Testis (tissue), 3 donors: ENCODE data around the gene ICE2. TPM values are rescaled to one million over a fixed set of nuclear protein-coding genes. Genes with fewer than 3 reads are reported as not detected.

Source experiments
- DNase-seq: peaks from one replicate; pipeline ENCODE4 v3.0.0-alpha.2; 2019
- H3K27ac ChIP-seq, 2 donors: fragments of 200-600 bp; sonication (generic); one replicate each; pipeline ENCODE4 v1.5.1; 2019
- H3K27me3 ChIP-seq: fragments of 200-600 bp; sonication (generic); one replicate; pipeline ENCODE4 v1.5.1; 2019
- H3K36me3 ChIP-seq: fragments of 200-600 bp; sonication (generic); one replicate; pipeline ENCODE4 v1.5.1; 2017; ENCODE audit warnings: low read depth; ENCODE audit errors: missing control alignments
- H3K4me1 ChIP-seq: fragments of 200-600 bp; sonication (generic); one replicate; pipeline ENCODE4 v1.5.1; 2019
- H3K4me3 ChIP-seq, 2 donors: fragments of 200-600 bp; sonication (generic); one replicate each; pipeline ENCODE4 v1.5.1; 2017 to 2019
- H3K9me3 ChIP-seq: fragments of 200-600 bp; sonication (generic); one replicate; pipeline ENCODE4 v1.5.1; 2017
- POLR2A ChIP-seq: fragments of 450-650 bp; IDR thresholded peaks from one replicate; pipeline ENCODE4 v1.6.1; 2017; ENCODE audit warnings: antibody characterized with exemption, mild to moderate bottlenecking, moderate library complexity
- WGBS, 2 donors: methylation state at CpG; one replicate each; pipeline ENCODE4 v1.1.5; 2018; 5-methylcytosine and 5-hydroxymethylcytosine counted together
- intact Hi-C: fragments of 100-400 bp; cut with DNase I; formaldehyde crosslinking; loops from one replicate; pipeline ENCODE4 v1.15.1; 2023; ENCODE audit warnings: low total_unique reads
- polyA plus RNA-seq: library from polyadenylated mRNA; stranded (reverse); fragments of 350-450 nt; fragmentation: Illumina TruSeq; extraction: RNeasy Lipid Tissue Mini Kit (QIAGEN cat#74804); gene quantifications from one replicate; pipeline ENCODE4 v1.2.3, GENCODE V29; 2014; ENCODE audit warnings: low read depth, low replicate concordance; ENCODE audit not compliant: insufficient read depth
- total RNA-seq, 2 donors: library from RNA; depleted of rRNA; stranded (reverse); fragments of >200 nt; gene quantifications; one replicate each; pipeline ENCODE4 v1.2.3, GENCODE V29; 2016
- TF ChIP-seq, protein P1 (sequence below), 3 experiments: fragments of 450-650 bp in 2 of 3; fragments of 200-600 bp in 1 of 3; sonication (generic) in 1 of 3; IDR thresholded peaks; one replicate each; pipeline ENCODE4 v1.5.1; 2016 to 2019; ENCODE audit warnings: antibody characterized with exemption in 3 of 3, mild to moderate bottlenecking in 2 of 3, moderate library complexity in 1 of 3

ICE2 gene
- total and polyA plus RNA-seq, 3 donors from 2014 or later, result 24.3 to 48.3 (median 44.6) TPM

DNA sequence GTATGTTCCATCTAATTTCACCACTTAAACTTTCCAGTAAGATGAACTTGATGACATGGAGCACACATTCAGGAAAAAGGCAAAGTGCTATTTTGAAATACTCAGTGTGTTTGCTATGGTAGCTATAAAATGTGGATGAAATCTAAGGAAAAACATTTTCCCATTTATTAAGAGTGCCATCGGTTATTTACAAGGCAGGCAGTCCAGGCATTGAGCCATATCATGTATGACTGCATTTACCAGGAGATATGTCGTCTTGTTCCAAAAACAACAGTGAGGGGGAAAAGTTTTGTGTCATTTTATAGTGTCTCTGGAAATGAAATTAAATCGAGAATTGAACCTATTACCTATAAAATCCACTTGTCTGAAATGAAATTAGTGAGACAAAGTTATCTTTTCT is 94.9 kb downstream of the ICE2 start:
- intact Hi-C loops, result no loop called here
- H3K27ac ChIP-seq, result no peak overlapping the region
- no peak for DNase-seq
- no peak overlapping the region for H3K4me3 ChIP-seq
- no peaks in the 10 kb centered on the region for H3K9me3 ChIP-seq
- H3K36me3 ChIP-seq, result no peaks in the 10 kb centered on the region
- WGBS, 2 donors, result 59 to 73% methylated on average over 3 of the region's 3 CpGs
- H3K4me1 ChIP-seq, result no peaks in the 10 kb centered on the region
- TF ChIP-seq POLR2A, result no peak
- TF ChIP-seq, protein P1, sequence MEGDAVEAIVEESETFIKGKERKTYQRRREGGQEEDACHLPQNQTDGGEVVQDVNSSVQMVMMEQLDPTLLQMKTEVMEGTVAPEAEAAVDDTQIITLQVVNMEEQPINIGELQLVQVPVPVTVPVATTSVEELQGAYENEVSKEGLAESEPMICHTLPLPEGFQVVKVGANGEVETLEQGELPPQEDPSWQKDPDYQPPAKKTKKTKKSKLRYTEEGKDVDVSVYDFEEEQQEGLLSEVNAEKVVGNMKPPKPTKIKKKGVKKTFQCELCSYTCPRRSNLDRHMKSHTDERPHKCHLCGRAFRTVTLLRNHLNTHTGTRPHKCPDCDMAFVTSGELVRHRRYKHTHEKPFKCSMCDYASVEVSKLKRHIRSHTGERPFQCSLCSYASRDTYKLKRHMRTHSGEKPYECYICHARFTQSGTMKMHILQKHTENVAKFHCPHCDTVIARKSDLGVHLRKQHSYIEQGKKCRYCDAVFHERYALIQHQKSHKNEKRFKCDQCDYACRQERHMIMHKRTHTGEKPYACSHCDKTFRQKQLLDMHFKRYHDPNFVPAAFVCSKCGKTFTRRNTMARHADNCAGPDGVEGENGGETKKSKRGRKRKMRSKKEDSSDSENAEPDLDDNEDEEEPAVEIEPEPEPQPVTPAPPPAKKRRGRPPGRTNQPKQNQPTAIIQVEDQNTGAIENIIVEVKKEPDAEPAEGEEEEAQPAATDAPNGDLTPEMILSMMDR (IDR thresholded peaks at IDR 0.05), result no peak
- no peaks in the 10 kb centered on the region for H3K27me3 ChIP-seq

DNA sequence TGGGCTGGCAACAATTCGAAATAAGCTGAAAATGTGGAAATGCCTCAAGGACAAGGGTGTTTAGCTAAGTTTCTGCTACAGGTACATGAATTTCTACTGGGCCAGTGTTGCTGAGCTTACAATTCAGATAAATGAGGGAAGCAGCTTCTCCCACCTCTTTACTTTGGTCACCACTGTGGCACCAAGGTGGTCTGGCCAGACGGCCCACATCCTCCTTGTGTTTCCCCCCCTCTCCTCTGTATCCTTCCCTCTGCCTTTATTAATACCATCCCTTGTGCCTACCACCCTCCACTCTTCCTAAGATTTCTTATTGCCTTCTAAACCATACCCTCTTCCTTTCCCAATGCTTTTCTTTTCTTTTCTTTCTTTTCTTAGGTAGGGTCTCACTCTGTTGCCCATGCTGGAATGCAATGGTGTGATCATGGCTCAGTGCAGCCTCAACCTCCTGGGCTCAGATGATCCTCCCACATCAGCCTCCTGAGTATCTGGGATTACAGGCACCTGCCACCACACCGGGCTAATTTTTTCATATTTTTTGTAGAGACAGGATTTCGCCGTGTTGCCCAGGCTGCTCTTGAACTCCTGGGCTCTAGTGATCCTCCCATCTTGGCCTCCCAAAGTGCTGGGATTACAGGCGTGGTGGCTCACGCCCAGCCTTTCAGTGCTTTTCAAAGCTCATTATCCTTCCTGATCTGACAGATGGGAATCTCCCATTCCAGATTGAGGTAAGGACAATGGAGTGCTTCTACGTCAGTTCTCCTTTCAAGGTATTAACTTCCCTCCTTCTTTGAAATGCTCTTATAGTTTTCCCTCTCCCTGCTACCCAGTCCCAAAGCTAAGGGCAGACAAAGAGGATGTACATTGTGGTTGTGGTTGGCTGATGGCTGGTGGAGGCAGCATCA is 95.9 kb downstream of the ICE2 start:
- Histone ChIP-seq H3K9me3 (no peaks in the 10 kb centered on the region), H3K4me3 (no peak overlapping the region), H3K27me3 (no peaks in the 10 kb centered on the region), H3K4me1 (no peaks in the 10 kb centered on the region), H3K27ac (no peak overlapping the region), H3K36me3 (no peaks in the 10 kb centered on the region)
- 92 to 93% methylated on average over 8 of the region's 8 CpGs for WGBS, 2 donors
- no peak for TF ChIP-seq POLR2A
- TF ChIP-seq, protein P1 (IDR thresholded peaks at IDR 0.05), result no peak
- intact Hi-C loops, result no loop called here
- no peak for DNase-seq

DNA sequence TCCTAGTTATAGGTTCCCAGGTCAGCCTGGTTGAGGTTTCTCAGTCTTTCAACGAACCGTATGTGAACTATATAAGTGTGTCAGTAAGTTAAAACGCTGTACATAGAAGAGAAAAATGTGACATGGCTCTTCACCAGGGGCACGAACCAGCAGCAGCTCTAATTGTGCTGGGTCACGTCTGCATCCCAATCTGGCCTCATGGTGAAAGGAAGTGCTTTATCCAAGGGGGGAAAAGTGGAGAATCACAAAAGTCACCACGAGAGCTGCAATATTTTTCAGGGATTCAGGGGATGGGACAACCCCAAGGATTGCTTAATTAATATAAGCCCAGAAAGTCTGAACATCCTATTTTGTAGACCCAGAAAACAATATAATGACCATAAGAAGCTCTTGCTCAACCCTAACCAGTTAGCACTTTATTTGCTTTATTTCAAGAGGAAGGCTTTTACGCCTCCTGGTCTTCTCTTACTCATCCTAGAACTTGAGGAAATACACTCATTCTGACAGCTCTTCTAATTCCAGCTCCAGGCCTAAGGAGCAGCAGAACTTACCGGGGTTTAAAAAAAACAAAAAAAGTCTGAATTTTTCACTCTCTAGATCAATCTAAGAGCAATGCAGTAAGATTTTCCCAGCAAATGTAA is 97.7 kb downstream of the ICE2 start:
- Histone ChIP-seq H3K36me3 (no peaks in the 10 kb centered on the region), H3K4me1 (no peaks in the 10 kb centered on the region), H3K27me3 (no peaks in the 10 kb centered on the region), H3K27ac (no peak overlapping the region), H3K4me3 (no peak overlapping the region), H3K9me3 (no peaks in the 10 kb centered on the region)
- 93% methylated on average over 8 of the region's 8 CpGs for WGBS, 2 donors
- DNase-seq, result no peak
- TF ChIP-seq, protein P1 (IDR thresholded peaks at IDR 0.05), result no peak
- no peak for TF ChIP-seq POLR2A
- intact Hi-C loops, result no loop called here

DNA sequence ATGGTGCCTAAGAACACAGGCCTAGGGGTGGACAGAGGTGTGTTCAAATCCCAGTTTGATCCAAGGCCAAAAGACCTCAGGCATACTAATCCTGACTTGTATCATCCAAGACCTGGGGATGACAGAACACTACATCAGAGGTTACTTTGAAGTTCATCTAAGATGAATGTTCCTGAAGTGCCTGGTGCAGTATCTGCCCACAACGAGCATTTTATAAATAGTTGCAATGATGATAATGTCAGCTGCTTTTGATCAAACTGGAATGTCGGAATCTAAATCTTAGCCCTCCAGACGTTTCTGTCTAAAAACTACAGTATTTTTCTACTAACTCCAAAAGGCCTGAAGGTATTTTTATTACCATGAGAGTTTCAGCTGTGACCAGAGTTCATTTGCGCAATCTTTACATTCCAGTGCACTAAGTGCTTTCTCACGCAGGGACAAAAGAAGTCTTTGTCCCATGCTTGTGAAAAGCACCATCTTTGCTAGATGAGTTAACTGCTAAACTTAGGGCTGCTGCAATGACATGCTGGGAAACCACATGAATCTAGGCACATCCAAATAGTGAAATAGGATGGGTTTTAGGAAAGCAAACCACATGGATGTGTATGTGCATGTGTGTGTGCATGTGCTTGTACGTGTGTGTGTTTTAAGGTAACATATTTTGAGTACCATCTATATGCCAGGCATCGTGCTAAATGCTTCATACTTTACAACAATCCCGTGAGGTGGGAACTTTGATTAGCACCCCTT is 99.2 kb downstream of the ICE2 start:
- Histone ChIP-seq H3K36me3 (no peaks in the 10 kb centered on the region), H3K27me3 (no peaks in the 10 kb centered on the region), H3K4me3 (no peak overlapping the region), H3K27ac (peak overlapping the region in 1 of 2 donors; percentile 19), H3K9me3 (no peaks in the 10 kb centered on the region), H3K4me1 (peaks cover 2% of the 10 kb centered on the region)
- no peak for DNase-seq
- intact Hi-C loops, result no loop called here
- TF ChIP-seq POLR2A, result no peak
- TF ChIP-seq, protein P1 (IDR thresholded peaks at IDR 0.05), result no peak
- WGBS, 2 donors, result 69 to 72% methylated on average over 8 of the region's 8 CpGs
